ENCODE measurements around the gene SMIM45.

Gene SMIM45

GRCh38 chr22:41983513-41984405 is 31.8 kb downstream of the SMIM45 start:
- no peak for TF ChIP-seq EZH2 (IDR thresholded peaks at IDR 0.05; ENCODE audit: borderline replicate concordance, low read length)
- no peak for TF ChIP-seq CTCF (IDR thresholded peaks at IDR 0.05; ENCODE audit: low read length)
- H3K36me3 ChIP-seq (ENCODE audit: insufficient read depth, low read length) = no peaks in the 10 kb centered on the region
- H2AFZ ChIP-seq (ENCODE audit: low read length) = no peak overlapping the region
- H3K27me3 ChIP-seq (ENCODE audit: insufficient read depth, low read length) = peaks cover 10% of the 10 kb centered on the region; the same call in 1 of the 2 replicates
- H3K4me2 ChIP-seq (ENCODE audit: low read length) = no peak overlapping the region
- no peaks in the 10 kb centered on the region for H4K20me1 ChIP-seq (ENCODE audit: insufficient read depth, low read length)
- H3K4me1 ChIP-seq (ENCODE audit: insufficient read depth, low read length, severe bottlenecking) = no peaks in the 10 kb centered on the region
- no peak overlapping the region for H3K9ac ChIP-seq (ENCODE audit: low read length)
- no peaks in the 10 kb centered on the region for H3K79me2 ChIP-seq (ENCODE audit: insufficient read depth, low read length)
- no peak overlapping the region for H3K4me3 ChIP-seq (ENCODE audit: low read depth, low read length, poor library complexity, severe bottlenecking)
- H3K27ac ChIP-seq (ENCODE audit: low read depth, low read length, poor library complexity, severe bottlenecking) = no peak overlapping the region
- H3K9me2 ChIP-seq (ENCODE audit: low read depth, low read length) = no peaks in the 10 kb centered on the region
- H3F3A ChIP-seq (ENCODE audit: insufficient read depth, low read length) = no peaks in the 10 kb centered on the region
- no peaks in the 10 kb centered on the region for H3K9me3 ChIP-seq (ENCODE audit: low read length)

GRCh38 chr22:41987276-41987675 is 35.3 kb downstream of the SMIM45 start:
- Histone ChIP-seq H3K9me2 (ENCODE audit: low read depth, low read length) (no peaks in the 10 kb centered on the region), H3K9ac (ENCODE audit: low read length) (no peak overlapping the region), H3K4me2 (ENCODE audit: low read length) (no peak overlapping the region), H3F3A (ENCODE audit: insufficient read depth, low read length) (no peaks in the 10 kb centered on the region), H3K36me3 (ENCODE audit: insufficient read depth, low read length) (no peaks in the 10 kb centered on the region), H3K27me3 (ENCODE audit: insufficient read depth, low read length) (peaks cover 17% of the 10 kb centered on the region), H3K4me1 (ENCODE audit: insufficient read depth, low read length, severe bottlenecking) (no peaks in the 10 kb centered on the region), H3K4me3 (ENCODE audit: low read depth, low read length, poor library complexity, severe bottlenecking) (no peak overlapping the region), H2AFZ (ENCODE audit: low read length) (no peak overlapping the region), H3K79me2 (ENCODE audit: insufficient read depth, low read length) (no peaks in the 10 kb centered on the region), H3K27ac (ENCODE audit: low read depth, low read length, poor library complexity, severe bottlenecking) (no peak overlapping the region), H4K20me1 (ENCODE audit: insufficient read depth, low read length) (no peaks in the 10 kb centered on the region), H3K9me3 (ENCODE audit: low read length) (no peaks in the 10 kb centered on the region)
- no peak for TF ChIP-seq EZH2 (IDR thresholded peaks at IDR 0.05; ENCODE audit: borderline replicate concordance, low read length)
- no peak for TF ChIP-seq CTCF (IDR thresholded peaks at IDR 0.05; ENCODE audit: low read length)

DNA sequence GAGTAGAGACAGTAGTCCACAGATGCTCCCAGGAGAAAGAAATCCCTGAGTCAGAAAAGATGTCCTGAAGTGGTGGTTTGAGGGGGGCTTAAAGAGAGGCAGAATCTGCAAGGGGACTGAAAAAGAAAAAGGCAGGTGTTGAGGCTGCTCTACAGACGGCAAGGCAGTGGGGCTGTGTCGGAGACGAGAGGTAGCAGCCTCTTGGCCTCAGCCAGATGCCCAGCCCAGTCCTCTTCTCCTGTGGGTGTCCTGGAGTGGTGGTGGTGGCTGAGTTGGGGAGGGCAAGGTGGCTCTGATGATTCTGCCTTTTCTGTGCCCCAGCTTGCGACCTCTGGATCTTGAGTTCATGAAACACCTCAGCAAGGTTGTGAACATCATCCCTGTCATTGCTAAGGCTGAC is 37.3 kb downstream of the SMIM45 start:
- H3F3A ChIP-seq (ENCODE audit: insufficient read depth, low read length) = no peaks in the 10 kb centered on the region
- H3K4me3 ChIP-seq (ENCODE audit: low read depth, low read length, poor library complexity, severe bottlenecking) = no peak overlapping the region
- H3K9me3 ChIP-seq (ENCODE audit: low read length) = no peaks in the 10 kb centered on the region
- TF ChIP-seq CTCF (IDR thresholded peaks at IDR 0.05; ENCODE audit: low read length) = no peak
- no peak for TF ChIP-seq EZH2 (IDR thresholded peaks at IDR 0.05; ENCODE audit: borderline replicate concordance, low read length)
- H3K4me2 ChIP-seq (ENCODE audit: low read length) = no peak overlapping the region
- H3K9me2 ChIP-seq (ENCODE audit: low read depth, low read length) = no peaks in the 10 kb centered on the region
- H3K27me3 ChIP-seq (ENCODE audit: insufficient read depth, low read length) = peaks cover 19% of the 10 kb centered on the region
- no peak overlapping the region for H3K9ac ChIP-seq (ENCODE audit: low read length)
- no peak overlapping the region for H2AFZ ChIP-seq (ENCODE audit: low read length)
- H4K20me1 ChIP-seq (ENCODE audit: insufficient read depth, low read length) = no peaks in the 10 kb centered on the region
- no peaks in the 10 kb centered on the region for H3K36me3 ChIP-seq (ENCODE audit: insufficient read depth, low read length)
- no peaks in the 10 kb centered on the region for H3K4me1 ChIP-seq (ENCODE audit: insufficient read depth, low read length, severe bottlenecking)
- no peak overlapping the region for H3K27ac ChIP-seq (ENCODE audit: low read depth, low read length, poor library complexity, severe bottlenecking)
- no peaks in the 10 kb centered on the region for H3K79me2 ChIP-seq (ENCODE audit: insufficient read depth, low read length)

All from OCI-LY1 (cell line).